Stimulated activated CD8-positive, alpha-beta memory T cell treated with anti-CD3 and anti-CD28 coated beads, Interleukin-12 subunit alpha, Interleukin-12 subunit beta, amount 100 ng/mL, for 4 hours (primary cell): ENCODE results near the gene TLE1.
"Not testable (repeated sequence)": the region's sequence is repeated elsewhere in the genome, so short reads cannot be mapped to it uniquely, and the experiment has no call there.

Experiments used
- DNase-seq: peaks from one replicate; pipeline ENCODE4 v3.0.0-alpha.2; 2020; ENCODE audit warnings: low read depth

TLE1 gene

GRCh38 chr9:81599837-81600236 lies 89.5 kb downstream of the TLE1 start:
- no peak for DNase-seq

- DNase-seq, result no peak
These were observed 90.5 kb downstream of the TLE1 start for GRCh38 chr9:81598811-81599210.

- DNase-seq, result no peak
These were observed 91.2 kb downstream of the TLE1 start for GRCh38 chr9:81598123-81598497.

- no peak for DNase-seq
These were observed 91.8 kb downstream of the TLE1 start for GRCh38 chr9:81597419-81598122.

- DNase-seq, result no peak
These were observed 92.5 kb downstream of the TLE1 start for GRCh38 chr9:81596679-81597418.

- DNase-seq, result no peak
These were observed 93.3 kb downstream of the TLE1 start for GRCh38 chr9:81595887-81596543.

- not testable (repeated sequence) for DNase-seq
These were observed 94.1 kb downstream of the TLE1 start for GRCh38 chr9:81595293-81595692.

GRCh38 chr9:81594415-81594814 lies 94.9 kb downstream of the TLE1 start:
- DNase-seq, result no peak

GRCh38 chr9:81592887-81593266 lies 96.5 kb downstream of the TLE1 start:
- no peak for DNase-seq

GRCh38 chr9:81591791-81592190 lies 97.6 kb downstream of the TLE1 start:
- no peak for DNase-seq

GRCh38 chr9:81590688-81591087 lies 98.7 kb downstream of the TLE1 start:
- DNase-seq, result no peak

GRCh38 chr9:81589819-81590218 lies 99.5 kb downstream of the TLE1 start:
- no peak for DNase-seq

GRCh38 chr9:81589392-81589791 lies 100.0 kb downstream of the TLE1 start:
- DNase-seq, result no peak

- DNase-seq, result no peak
These were observed 101.0 kb downstream of the TLE1 start for GRCh38 chr9:81588148-81588871.

- DNase-seq, result no peak
These were observed 102.6 kb downstream of the TLE1 start for GRCh38 chr9:81586786-81587185.

- no peak for DNase-seq
These were observed 104.1 kb downstream of the TLE1 start for GRCh38 chr9:81585191-81585763.

- no peak for DNase-seq
These were observed 105.2 kb downstream of the TLE1 start for GRCh38 chr9:81584099-81584498.

GRCh38 chr9:81581986-81582385 lies 107.4 kb downstream of the TLE1 start:
- no peak for DNase-seq

- no peak for DNase-seq
These were observed 110.0 kb downstream of the TLE1 start for GRCh38 chr9:81579381-81579780.

- DNase-seq, result no peak
These were observed 110.7 kb downstream of the TLE1 start for GRCh38 chr9:81578606-81579005.

GRCh38 chr9:81575956-81576355 lies 113.4 kb downstream of the TLE1 start:
- no peak for DNase-seq

- DNase-seq, result no peak
These were observed 114.9 kb downstream of the TLE1 start for GRCh38 chr9:81574405-81574804.
